Skeletal muscle tissue (tissue), 4 donors: ENCODE measurements around the gene GATAD2B. TPM values are rescaled to one million over a fixed set of nuclear protein-coding genes. Genes with fewer than 3 reads are reported as not detected.

ENCODE experiments used
- H3K27ac ChIP-seq: one replicate; pipeline ENCODE4 v1.7.0; 2013; ENCODE audit warnings: mild to moderate bottlenecking, low read depth, low read length, inconsistent platforms
- H3K27me3 ChIP-seq, 3 donors: one replicate each; pipeline ENCODE4 v1.7.0; 2013; ENCODE audit warnings: low read length in 3 of 3; ENCODE audit not compliant: control insufficient read depth in 3 of 3, insufficient read depth in 3 of 3
- H3K36me3 ChIP-seq, 3 donors: one replicate each; pipeline ENCODE4 v1.7.0; 2013; ENCODE audit warnings: low read length in 3 of 3; ENCODE audit not compliant: control insufficient read depth in 3 of 3, insufficient read depth in 3 of 3
- H3K4me1 ChIP-seq, 3 donors: one replicate each; pipeline ENCODE4 v1.7.0; 2013; ENCODE audit warnings: low read length in 3 of 3, mild to moderate bottlenecking in 3 of 3; ENCODE audit not compliant: control insufficient read depth in 3 of 3, insufficient read depth in 3 of 3
- H3K4me3 ChIP-seq, 3 donors: one replicate each; pipeline ENCODE4 v1.7.0; 2013; ENCODE audit warnings: low read length in 3 of 3
- H3K9ac ChIP-seq, 3 donors: one replicate each; pipeline ENCODE4 v1.7.0; 2013; ENCODE audit warnings: low read length in 3 of 3, mild to moderate bottlenecking in 3 of 3, moderate library complexity in 2 of 3, low read depth in 1 of 3
- H3K9me3 ChIP-seq, 3 donors: one replicate each; pipeline ENCODE4 v1.7.0; 2013; ENCODE audit warnings: low read length in 3 of 3; ENCODE audit not compliant: control insufficient read depth in 3 of 3
- total RNA-seq: library from RNA; depleted of rRNA; stranded (reverse); fragments of >200 nt; gene quantifications from one replicate; pipeline ENCODE4 v1.2.3, GENCODE V29; 2014
- donor health status: Osteomylitis.

The GATAD2B gene
- total RNA-seq, 1 donor from 2014 or later, result 6.3 TPM

DNA sequence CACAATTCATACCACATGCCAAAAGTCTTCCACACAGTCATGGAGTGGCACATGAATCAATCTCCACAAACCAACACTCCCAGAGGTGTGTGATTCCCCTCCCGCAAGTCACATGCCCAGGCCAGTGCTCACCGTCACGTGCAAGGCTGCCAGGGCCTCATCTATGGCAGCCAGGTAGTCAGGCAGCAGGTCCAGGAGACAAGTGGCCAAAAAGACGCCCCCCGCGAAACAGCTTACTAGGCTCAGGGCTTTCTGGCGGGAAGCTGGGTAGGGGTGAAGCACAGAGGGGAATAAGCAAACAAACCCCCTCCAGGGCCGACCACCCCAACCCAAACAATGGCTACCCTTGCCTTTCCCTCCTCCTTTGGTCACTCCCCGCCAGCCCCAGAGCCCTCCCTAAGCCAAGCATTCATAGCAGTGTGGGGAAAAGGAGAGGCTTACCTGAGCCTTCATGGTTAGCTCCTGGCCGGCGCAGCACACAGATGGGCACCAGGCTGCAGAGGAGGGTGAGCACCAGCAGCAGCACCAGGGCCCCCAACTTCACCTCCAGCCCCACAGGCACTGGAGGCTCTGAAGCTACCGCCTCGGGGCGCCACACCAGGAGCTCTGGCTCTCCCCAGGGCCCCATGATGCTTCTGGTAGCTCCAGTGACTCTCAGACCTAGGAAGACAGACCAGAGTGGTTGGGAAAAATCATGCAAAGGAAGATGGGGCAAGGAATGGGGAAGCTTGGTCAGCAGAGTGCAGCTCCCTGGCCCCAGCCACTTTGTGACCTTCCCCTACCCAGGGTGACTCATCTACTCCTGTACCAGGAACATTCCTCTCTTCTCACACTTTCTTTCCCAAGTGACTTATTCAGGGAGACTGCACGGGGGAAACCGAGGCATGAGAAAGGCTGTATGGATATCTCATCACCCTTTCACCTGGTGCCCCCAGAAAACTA, 39.6 kb upstream of the GATAD2B start:
- peak overlapping the region; percentile 94 for H3K27ac ChIP-seq
- peak overlapping the region; percentile 79 to 94 (median 88) for H3K4me3 ChIP-seq
- H3K36me3 ChIP-seq, result peaks cover 12 to 19% (median 18%) of the 10 kb centered on the region in 3 donors
- peaks cover 62 to 74% (median 65%) of the 10 kb centered on the region in 3 donors for H3K4me1 ChIP-seq
- H3K9ac ChIP-seq, result peak overlapping the region; percentile 85 to 92 (median 89)
- no peaks in the 10 kb centered on the region for H3K27me3 ChIP-seq
- H3K9me3 ChIP-seq, result no peaks in the 10 kb centered on the region

DNA sequence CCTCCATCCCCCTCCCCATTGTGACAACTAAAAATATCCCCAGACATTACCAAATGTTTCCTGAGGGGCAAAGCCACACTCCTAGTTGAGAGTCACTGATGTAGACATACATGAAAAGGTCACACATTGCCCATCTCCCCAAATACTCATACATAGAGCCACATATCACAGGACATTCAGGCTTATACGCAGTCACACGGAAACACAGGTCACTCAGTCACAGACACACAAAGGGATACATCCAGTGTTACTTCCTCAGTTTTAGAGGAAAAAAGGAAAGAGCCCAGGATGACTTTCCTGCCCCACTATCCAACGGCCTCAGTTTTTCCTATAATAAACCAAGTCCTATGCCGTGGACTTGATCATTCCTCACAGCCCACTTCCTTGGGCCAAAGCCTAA, 38.6 kb upstream of the GATAD2B start:
- peak overlapping the region; percentile 94 for H3K27ac ChIP-seq
- H3K27me3 ChIP-seq, result no peaks in the 10 kb centered on the region
- no peaks in the 10 kb centered on the region for H3K9me3 ChIP-seq
- peaks cover 65 to 76% (median 69%) of the 10 kb centered on the region in 3 donors for H3K4me1 ChIP-seq
- peak overlapping the region in 2 of 3 donors; percentile 85 to 89 for H3K9ac ChIP-seq
- H3K4me3 ChIP-seq, result peak overlapping the region in 2 of 3 donors; percentile 1 to 79
- H3K36me3 ChIP-seq, result peaks cover 12 to 19% (median 18%) of the 10 kb centered on the region in 3 donors

DNA sequence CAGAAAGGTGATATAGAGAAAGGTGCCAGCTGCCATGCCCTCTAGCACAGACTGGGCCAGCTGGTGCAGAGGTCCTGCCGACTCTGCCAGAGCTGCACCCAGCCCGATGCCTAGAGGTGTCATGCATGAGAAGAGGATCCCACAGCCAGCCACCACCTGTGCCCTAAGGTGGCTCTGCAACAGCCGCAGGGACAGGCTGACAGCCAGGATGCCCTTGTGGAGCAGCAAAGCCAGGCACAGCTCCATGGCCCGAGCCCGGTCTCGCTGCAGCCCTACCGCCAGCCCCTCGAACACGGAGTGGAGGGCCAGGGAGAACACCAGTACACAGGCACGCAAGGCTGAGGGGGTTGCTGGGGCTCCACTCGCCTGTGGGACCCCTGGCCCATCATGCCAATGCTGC, 37.4 kb upstream of the GATAD2B start:
- no peaks in the 10 kb centered on the region for H3K27me3 ChIP-seq
- H3K9ac ChIP-seq, result peak overlapping the region in 2 of 3 donors; percentile 1 to 71
- H3K27ac ChIP-seq, result peak overlapping the region; percentile 80
- H3K4me3 ChIP-seq, result peak overlapping the region in 1 of 3 donors; percentile 13
- no peaks in the 10 kb centered on the region for H3K9me3 ChIP-seq
- peaks cover 73 to 78% (median 74%) of the 10 kb centered on the region in 3 donors for H3K4me1 ChIP-seq
- H3K36me3 ChIP-seq, result peaks cover 12 to 19% (median 18%) of the 10 kb centered on the region in 3 donors

DNA sequence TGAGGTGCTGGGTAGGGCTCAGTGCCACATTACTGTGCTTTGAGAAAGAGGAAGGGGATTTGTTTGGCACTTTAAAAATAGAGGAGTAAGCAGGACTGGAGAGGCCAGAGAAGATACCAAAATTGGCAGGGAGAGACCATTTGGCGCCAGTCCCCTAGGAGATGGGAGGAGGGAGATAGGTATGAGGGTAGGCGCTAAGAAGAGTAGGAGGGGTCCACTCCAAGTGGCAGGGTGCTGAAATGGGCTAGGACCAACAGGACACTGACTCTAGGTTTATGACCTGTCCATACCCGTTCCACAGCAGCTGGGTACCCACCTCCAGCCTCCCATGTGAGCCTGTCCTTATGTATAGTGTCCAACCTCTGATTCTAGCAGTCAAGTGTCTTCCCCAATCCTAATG, 36.7 kb upstream of the GATAD2B start:
- Histone ChIP-seq H3K36me3 (peaks cover 16 to 23% (median 18%) of the 10 kb centered on the region in 3 donors), H3K4me3 (peak overlapping the region in 1 of 3 donors; percentile 13), H3K4me1 (peaks cover 73 to 85% (median 81%) of the 10 kb centered on the region in 3 donors), H3K9me3 (no peaks in the 10 kb centered on the region), H3K27me3 (no peaks in the 10 kb centered on the region), H3K9ac (peak overlapping the region in 1 of 3 donors; percentile 71), H3K27ac (peak overlapping the region; percentile 80)

DNA sequence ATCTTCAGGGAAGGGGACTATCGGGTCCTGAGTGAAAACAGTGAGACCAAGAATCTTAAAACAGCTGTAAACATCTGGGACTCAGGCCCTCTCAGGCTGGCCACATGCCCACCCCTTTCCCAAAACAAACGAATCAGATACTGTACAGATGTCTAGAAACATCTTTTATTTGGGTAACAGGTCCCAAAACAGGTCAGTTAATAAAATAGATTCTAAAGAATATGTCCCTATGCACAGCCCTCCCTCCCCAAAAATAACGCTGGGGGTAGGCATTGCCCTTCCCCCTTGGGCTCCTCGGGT, 36.1 kb upstream of the GATAD2B start:
- Histone ChIP-seq H3K27ac (peak overlapping the region; percentile 80), H3K9ac (peak overlapping the region in 1 of 3 donors; percentile 59), H3K4me3 (peak overlapping the region; percentile 50 to 66 (median 61))

DNA sequence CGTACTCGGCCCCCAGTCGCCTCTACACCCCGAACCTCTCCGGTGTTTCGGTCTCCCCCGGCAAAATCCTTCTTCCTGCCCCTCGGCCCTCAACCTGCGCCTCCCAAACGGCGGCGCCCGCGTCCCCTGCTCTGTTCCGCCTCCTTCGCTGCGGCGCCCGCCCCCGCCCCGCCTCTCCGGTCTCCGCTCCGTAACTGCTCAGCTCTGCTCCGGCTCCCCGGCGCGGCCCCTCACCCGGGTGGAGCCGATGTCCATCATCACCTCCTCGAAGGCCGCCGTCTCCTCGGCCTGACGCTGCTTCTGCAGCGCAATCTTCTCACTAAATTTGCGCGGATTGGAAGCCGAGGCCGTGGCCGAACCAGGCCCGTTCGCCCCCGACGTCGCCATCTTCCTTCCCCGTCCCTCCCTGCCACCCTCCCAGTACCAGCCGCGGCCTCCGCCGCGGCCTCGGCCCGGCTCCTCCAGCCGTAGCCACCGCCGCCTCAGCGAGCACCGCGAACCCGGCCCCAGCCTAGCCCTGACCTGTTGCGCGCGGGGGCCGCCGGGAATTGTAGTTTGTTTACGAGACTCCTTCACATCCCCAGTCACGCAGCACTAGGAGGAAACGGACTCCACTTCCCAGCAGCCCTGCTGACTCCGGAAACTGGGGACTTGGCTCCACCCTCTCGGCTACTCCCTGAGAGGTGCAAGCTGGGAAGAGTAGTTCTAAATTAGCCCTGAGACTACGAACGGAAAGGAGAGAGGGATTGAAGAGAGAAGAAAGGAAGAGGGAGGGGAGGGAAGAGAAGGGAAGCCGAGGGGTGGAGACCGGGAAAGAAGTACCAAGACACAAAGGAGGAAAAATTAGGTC, 35.6 kb upstream of the GATAD2B start, which contains the start of gene CRTC2:
TSS of gene CRTC2 (minus strand) at position 502 of the 850 bp plus-strand sequence. CDS start at position 387, 115 bp downstream.
- H3K27me3 ChIP-seq, result no peaks in the 10 kb centered on the region
- H3K9ac ChIP-seq, result peak within 1 kb of the TSS; percentile 85 to 94 (median 91)
- H3K36me3 ChIP-seq, result peaks cover 16 to 29% (median 18%) of the 10 kb centered on the region in 3 donors
- H3K4me1 ChIP-seq, result peaks cover 72 to 89% (median 84%) of the 10 kb centered on the region in 3 donors
- H3K27ac ChIP-seq, result peak within 1 kb of the TSS; percentile 80
- peak within 1 kb of the TSS; percentile 80 to 92 (median 89) for H3K4me3 ChIP-seq
- H3K9me3 ChIP-seq, result no peaks in the 10 kb centered on the region

More for the DNA sequence above, 36.1 kb upstream of the GATAD2B start:
- H3K27me3 ChIP-seq, result no peaks in the 10 kb centered on the region
- peaks cover 70 to 86% (median 81%) of the 10 kb centered on the region in 3 donors for H3K4me1 ChIP-seq
- no peaks in the 10 kb centered on the region for H3K9me3 ChIP-seq
- peaks cover 16 to 24% (median 18%) of the 10 kb centered on the region in 3 donors for H3K36me3 ChIP-seq

DNA sequence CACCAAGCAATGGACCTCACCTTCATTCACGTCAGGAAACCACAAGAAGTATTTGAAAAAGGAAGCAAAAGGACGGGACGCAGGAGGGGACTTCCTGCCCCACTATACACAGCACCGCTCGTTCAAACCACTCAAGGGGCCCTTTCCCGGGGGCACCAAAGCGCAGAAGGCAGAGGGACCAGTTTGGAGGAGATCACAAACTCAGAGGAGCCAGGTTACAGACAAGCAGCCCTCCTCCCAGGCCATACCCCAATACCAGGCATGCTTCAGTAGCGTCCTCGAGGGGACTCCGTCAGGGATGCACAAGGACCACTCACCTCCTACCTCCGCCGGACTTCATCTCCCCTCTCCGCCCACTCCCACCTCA, 35.0 kb upstream of the GATAD2B start:
- Histone ChIP-seq H3K4me3 (peak overlapping the region; percentile 80 to 92 (median 89)), H3K4me1 (peaks cover 69 to 87% (median 83%) of the 10 kb centered on the region in 3 donors), H3K27me3 (no peaks in the 10 kb centered on the region), H3K9me3 (no peaks in the 10 kb centered on the region), H3K36me3 (peaks cover 16 to 32% (median 20%) of the 10 kb centered on the region in 3 donors), H3K27ac (peak overlapping the region; percentile 80), H3K9ac (peak overlapping the region; percentile 85 to 94 (median 91))

DNA sequence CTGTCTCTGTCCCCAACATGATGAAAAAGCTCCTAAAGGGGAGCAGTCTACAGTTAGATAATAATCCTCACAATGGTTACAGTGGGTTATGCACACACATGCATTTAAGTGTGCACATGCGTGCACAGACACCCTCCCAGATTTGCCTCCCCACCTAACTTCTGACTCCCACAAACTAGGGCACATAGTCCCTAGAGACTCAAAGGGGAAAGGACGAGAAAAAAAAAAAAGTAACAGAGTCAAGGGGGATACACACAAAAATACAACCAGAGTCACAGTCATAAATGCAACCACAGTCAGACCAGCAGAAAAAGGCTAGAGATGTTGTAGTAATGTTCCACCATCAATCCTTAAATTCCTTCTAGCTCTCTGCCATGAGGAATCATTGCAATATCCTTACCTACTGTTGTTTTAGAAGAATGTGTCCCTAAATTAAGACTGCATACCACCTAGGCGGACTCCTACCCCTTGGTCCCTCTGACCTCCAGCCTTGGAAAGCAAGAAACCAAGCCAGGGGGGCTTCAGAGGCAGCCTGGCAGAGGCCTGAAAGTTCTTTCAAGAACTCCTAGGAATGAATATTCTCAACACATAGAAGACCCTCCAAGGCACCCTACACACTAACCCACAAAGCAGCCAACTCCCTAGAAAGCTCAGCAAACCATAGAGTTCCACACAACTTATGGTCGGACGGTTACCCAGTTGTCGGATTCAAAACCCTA, 34.4 kb upstream of the GATAD2B start:
- Histone ChIP-seq H3K36me3 (peaks cover 22 to 37% (median 25%) of the 10 kb centered on the region in 3 donors), H3K27ac (peak overlapping the region; percentile 80), H3K4me3 (peak overlapping the region; percentile 80 to 92 (median 89)), H3K9me3 (no peaks in the 10 kb centered on the region), H3K4me1 (peaks cover 63 to 85% (median 77%) of the 10 kb centered on the region in 3 donors), H3K27me3 (no peaks in the 10 kb centered on the region), H3K9ac (peak overlapping the region; percentile 85 to 94 (median 91))

DNA sequence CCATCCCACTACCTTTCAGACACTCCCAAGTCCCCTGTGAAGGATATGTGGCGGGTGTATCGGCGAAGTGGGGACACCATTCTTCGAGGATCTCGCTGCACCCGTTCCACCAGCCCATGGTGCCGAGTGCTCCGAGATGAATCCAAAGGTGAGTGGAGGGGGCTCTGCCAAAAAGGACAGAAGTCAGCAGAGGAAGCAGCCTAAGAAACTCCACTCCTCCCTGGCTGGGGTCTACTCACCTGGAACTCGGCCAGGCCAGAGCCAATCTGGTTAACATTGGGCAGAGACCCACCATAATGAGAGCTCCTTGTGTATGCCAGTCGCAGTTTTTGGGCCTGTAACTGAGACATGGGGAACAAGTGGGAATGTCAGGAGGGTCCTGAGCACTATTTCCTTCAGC, 32.1 kb upstream of the GATAD2B start:
- Histone ChIP-seq H3K4me1 (peaks cover 40 to 61% (median 55%) of the 10 kb centered on the region in 3 donors), H3K4me3 (no peak overlapping the region), H3K9me3 (no peaks in the 10 kb centered on the region), H3K36me3 (peaks cover 31 to 43% (median 32%) of the 10 kb centered on the region in 3 donors), H3K27ac (no peak overlapping the region), H3K27me3 (no peaks in the 10 kb centered on the region), H3K9ac (no peak overlapping the region)
